GM23248 (cell line): ENCODE results near the gene PPID.

Experiments
- EZH2 ChIP-seq: fragments of 200-600 bp; sonication (generic); IDR thresholded peaks from 2 replicates; pipeline ENCODE4 v1.6.1; 2018; ENCODE audit warnings: antibody characterized with exemption, mild to moderate bottlenecking; ENCODE audit not compliant: insufficient read depth, poor library complexity, severe bottlenecking
- EZH2phosphoT487 ChIP-seq: fragments of 200-600 bp; sonication (generic); IDR thresholded peaks from 2 replicates; pipeline ENCODE4 v1.6.1; 2018; ENCODE audit warnings: antibody characterized with exemption, moderate library complexity, mild to moderate bottlenecking, low read depth; ENCODE audit not compliant: insufficient read depth

- no peak for TF ChIP-seq EZH2phosphoT487
- TF ChIP-seq EZH2, result no peak
Observed at GRCh38 chr4:158715802-158716201, 7.4 kb downstream of the PPID start.
